ENCODE data around the gene TMEM121. TPM values are rescaled to one million over a fixed set of nuclear protein-coding genes. Genes with fewer than 3 reads are reported as not detected.
A peak's percentile ranks its signal among the peaks of the same experiment; 100 is the strongest.

The TMEM121 gene
- total RNA-seq, 1 experiment from 2014 or later, result not detected

- Histone ChIP-seq H3K27ac (ENCODE audit: low read length) (no peak overlapping the region), H3K27me3 (ENCODE audit: low read length) (no peaks in the 10 kb centered on the region), H3K9ac (ENCODE audit: low read length) (peak overlapping the region; percentile 65), H3K4me1 (ENCODE audit: low read length) (peaks cover 28% of the 10 kb centered on the region), H4K20me1 (ENCODE audit: insufficient read depth, low read depth, low read length) (peaks cover 10% of the 10 kb centered on the region; the same call in 1 of the 2 replicates), H3K4me3 (ENCODE audit: low read length) (peak overlapping the region; percentile 62), H3K4me2 (ENCODE audit: low read depth, low read length, poor library complexity, severe bottlenecking) (peak overlapping the region; percentile 70), H2AFZ (ENCODE audit: low read length) (peak overlapping the region; percentile 92), H3K79me2 (ENCODE audit: low read length) (no peaks in the 10 kb centered on the region), H3K36me3 (ENCODE audit: insufficient read depth, low read length) (no peaks in the 10 kb centered on the region), H3K9me2 (replicated peaks; ENCODE audit: insufficient read depth, low read length) (no peaks in the 10 kb centered on the region), H3K9me3 (ENCODE audit: low read length) (no peaks in the 10 kb centered on the region)
- DNase-seq, result peak; percentile 97
Observed at GRCh38 chr14:105480807-105481801, 45.3 kb upstream of the TMEM121 start.

- H3K27ac ChIP-seq (ENCODE audit: low read length), result no peak overlapping the region
- H3K9ac ChIP-seq (ENCODE audit: low read length), result peak overlapping the region; percentile 65; the same call in 1 of the 2 replicates
- H3K4me3 ChIP-seq (ENCODE audit: low read length), result peak overlapping the region; percentile 42; the same call in 1 of the 2 replicates
Observed at GRCh38 chr14:105481886-105482457, 44.4 kb upstream of the TMEM121 start.

GRCh38 chr14:105482486-105483110 is 43.8 kb upstream of the TMEM121 start:
- H3K4me1 ChIP-seq (ENCODE audit: low read length), result peaks cover 43% of the 10 kb centered on the region
- H3K27ac ChIP-seq (ENCODE audit: low read length), result no peak overlapping the region
- no peaks in the 10 kb centered on the region for H3K79me2 ChIP-seq (ENCODE audit: low read length)
- peak overlapping the region; percentile 42; the same call in 1 of the 2 replicates for H3K4me3 ChIP-seq (ENCODE audit: low read length)
- no peaks in the 10 kb centered on the region for H3K27me3 ChIP-seq (ENCODE audit: low read length)
- H3K36me3 ChIP-seq (ENCODE audit: insufficient read depth, low read length), result no peaks in the 10 kb centered on the region
- H3K4me2 ChIP-seq (ENCODE audit: low read depth, low read length, poor library complexity, severe bottlenecking), result peak overlapping the region; percentile 70
- no peaks in the 10 kb centered on the region for H3K9me3 ChIP-seq (ENCODE audit: low read length)
- no peak overlapping the region for H2AFZ ChIP-seq (ENCODE audit: low read length)
- DNase-seq, result no peak
- H3K9ac ChIP-seq (ENCODE audit: low read length), result peak overlapping the region; percentile 23; the same call in 1 of the 2 replicates
- 0 out of 2 replicates have a peak, but pooled peaks cover 7% of the 10 kb centered on the region for H4K20me1 ChIP-seq (ENCODE audit: insufficient read depth, low read depth, low read length)
- H3K9me2 ChIP-seq (replicated peaks; ENCODE audit: insufficient read depth, low read length), result no peaks in the 10 kb centered on the region

More at GRCh38 chr14:105481886-105482457, 44.4 kb upstream of the TMEM121 start:
- Histone ChIP-seq H3K36me3 (ENCODE audit: insufficient read depth, low read length) (no peaks in the 10 kb centered on the region), H2AFZ (ENCODE audit: low read length) (no peak overlapping the region), H3K79me2 (ENCODE audit: low read length) (no peaks in the 10 kb centered on the region), H3K9me2 (replicated peaks; ENCODE audit: insufficient read depth, low read length) (no peaks in the 10 kb centered on the region), H3K4me1 (ENCODE audit: low read length) (peaks cover 37% of the 10 kb centered on the region), H3K4me2 (ENCODE audit: low read depth, low read length, poor library complexity, severe bottlenecking) (peak overlapping the region; percentile 70), H3K9me3 (ENCODE audit: low read length) (no peaks in the 10 kb centered on the region), H3K27me3 (ENCODE audit: low read length) (no peaks in the 10 kb centered on the region), H4K20me1 (ENCODE audit: insufficient read depth, low read depth, low read length) (0 out of 2 replicates have a peak, but pooled peaks cover 7% of the 10 kb centered on the region)
- peak; percentile 99 for DNase-seq

GRCh38 chr14:105483300-105484068 is 42.9 kb upstream of the TMEM121 start:
- H4K20me1 ChIP-seq (ENCODE audit: insufficient read depth, low read depth, low read length), result 0 out of 2 replicates have a peak, but pooled peaks cover 11% of the 10 kb centered on the region
- peaks cover 52% of the 10 kb centered on the region for H3K4me1 ChIP-seq (ENCODE audit: low read length)

GRCh38 chr14:105484069-105484996 is 42.0 kb upstream of the TMEM121 start:
- Histone ChIP-seq H3K9me3 (ENCODE audit: low read length) (no peaks in the 10 kb centered on the region), H3K79me2 (ENCODE audit: low read length) (peaks cover 3% of the 10 kb centered on the region; the same call in 1 of the 2 replicates), H3K4me1 (ENCODE audit: low read length) (peaks cover 60% of the 10 kb centered on the region), H3K27ac (ENCODE audit: low read length) (no peak overlapping the region), H2AFZ (ENCODE audit: low read length) (no peak overlapping the region), H3K27me3 (ENCODE audit: low read length) (no peaks in the 10 kb centered on the region), H3K9ac (ENCODE audit: low read length) (no peak overlapping the region), H3K4me2 (ENCODE audit: low read depth, low read length, poor library complexity, severe bottlenecking) (no peak overlapping the region), H3K36me3 (ENCODE audit: insufficient read depth, low read length) (no peaks in the 10 kb centered on the region), H4K20me1 (ENCODE audit: insufficient read depth, low read depth, low read length) (peaks cover 11% of the 10 kb centered on the region; the same call in 1 of the 2 replicates), H3K9me2 (replicated peaks; ENCODE audit: insufficient read depth, low read length) (no peaks in the 10 kb centered on the region), H3K4me3 (ENCODE audit: low read length) (no peak overlapping the region)
- DNase-seq, result no peak

More at GRCh38 chr14:105483300-105484068, 42.9 kb upstream of the TMEM121 start:
- H3K27ac ChIP-seq (ENCODE audit: low read length), result no peak overlapping the region
- H3K4me2 ChIP-seq (ENCODE audit: low read depth, low read length, poor library complexity, severe bottlenecking), result no peak overlapping the region
- H3K27me3 ChIP-seq (ENCODE audit: low read length), result no peaks in the 10 kb centered on the region
- H2AFZ ChIP-seq (ENCODE audit: low read length), result no peak overlapping the region
- no peaks in the 10 kb centered on the region for H3K9me3 ChIP-seq (ENCODE audit: low read length)
- H3K79me2 ChIP-seq (ENCODE audit: low read length), result peaks cover 2% of the 10 kb centered on the region; the same call in 1 of the 2 replicates
- H3K9me2 ChIP-seq (replicated peaks; ENCODE audit: insufficient read depth, low read length), result no peaks in the 10 kb centered on the region
- DNase-seq, result no peak
- no peaks in the 10 kb centered on the region for H3K36me3 ChIP-seq (ENCODE audit: insufficient read depth, low read length)
- H3K9ac ChIP-seq (ENCODE audit: low read length), result no peak overlapping the region
- no peak overlapping the region for H3K4me3 ChIP-seq (ENCODE audit: low read length)

GRCh38 chr14:105484997-105485393 is 41.4 kb upstream of the TMEM121 start:
- no peaks in the 10 kb centered on the region for H3K9me2 ChIP-seq (replicated peaks; ENCODE audit: insufficient read depth, low read length)
- no peak overlapping the region for H3K4me2 ChIP-seq (ENCODE audit: low read depth, low read length, poor library complexity, severe bottlenecking)
- peaks cover 67% of the 10 kb centered on the region for H3K4me1 ChIP-seq (ENCODE audit: low read length)
- no peaks in the 10 kb centered on the region for H3K36me3 ChIP-seq (ENCODE audit: insufficient read depth, low read length)
- no peaks in the 10 kb centered on the region for H3K9me3 ChIP-seq (ENCODE audit: low read length)
- peaks cover 11% of the 10 kb centered on the region; the same call in 1 of the 2 replicates for H4K20me1 ChIP-seq (ENCODE audit: insufficient read depth, low read depth, low read length)
- no peak overlapping the region for H3K4me3 ChIP-seq (ENCODE audit: low read length)
- H3K27me3 ChIP-seq (ENCODE audit: low read length), result no peaks in the 10 kb centered on the region
- no peak overlapping the region for H3K9ac ChIP-seq (ENCODE audit: low read length)
- no peak overlapping the region for H3K27ac ChIP-seq (ENCODE audit: low read length)
- DNase-seq, result no peak
- H2AFZ ChIP-seq (ENCODE audit: low read length), result no peak overlapping the region
- H3K79me2 ChIP-seq (ENCODE audit: low read length), result peaks cover 3% of the 10 kb centered on the region; the same call in 1 of the 2 replicates
